Left renal cortex interstitium (tissue), 4 donors: ENCODE results near the gene WAPL. TPM values are rescaled to one million over a fixed set of nuclear protein-coding genes. Genes with fewer than 3 reads are reported as not detected.

Experiments
- DNase-seq, 4 donors: peaks; one replicate each; pipeline ENCODE4 v3.0.0-alpha.2; 2013; ENCODE audit warnings: low read depth in 4 of 4, low spot score in 2 of 4, missing footprints in 1 of 4
- polyA plus RNA-seq, 4 donors: library from polyadenylated mRNA; unstranded; fragments of 120-200 nt; gene quantifications; one replicate each; pipeline ENCODE4 v1.2.1, GENCODE V29; 2013; ENCODE audit not compliant: insufficient read length in 4 of 4

WAPL gene
- polyA plus RNA-seq, 4 donors: 43.3 to 51.8 (median 46.9) TPM

- no peak for DNase-seq
Measured at GRCh38 chr10:86415116-86415515, 106.5 kb downstream of the WAPL start.

DNA sequence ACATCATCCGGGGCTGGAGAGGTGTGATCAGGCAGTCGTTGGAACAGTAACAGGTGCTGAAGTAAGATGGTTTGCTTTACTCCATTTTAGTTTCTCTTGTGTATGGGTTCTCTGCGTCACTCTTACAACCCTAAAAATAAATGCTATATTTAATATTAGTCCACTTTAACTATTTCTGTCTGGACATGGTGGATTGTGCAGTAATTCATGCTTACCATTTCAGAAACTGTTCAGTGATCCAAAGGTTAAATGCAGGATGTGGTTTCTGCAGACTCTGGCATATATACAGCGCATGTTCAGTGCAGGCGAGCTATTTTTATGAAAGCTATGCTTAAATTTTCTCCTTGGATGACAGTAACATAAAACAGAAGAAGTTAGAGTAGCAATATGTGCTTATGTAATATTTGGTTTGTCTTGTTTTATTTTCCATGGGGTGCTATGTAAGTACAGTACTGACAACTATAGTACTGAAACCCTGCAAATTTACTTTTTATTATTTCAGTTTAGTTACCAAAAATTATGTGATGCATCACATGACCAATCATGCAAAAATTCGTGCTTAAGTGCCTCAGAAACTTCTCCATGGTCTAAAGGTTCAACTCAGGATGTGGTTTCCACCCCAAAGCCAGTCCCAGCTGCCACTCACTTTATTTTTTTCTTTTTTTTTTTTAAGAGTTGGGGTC, 108.4 kb downstream of the WAPL start:
- no peak for DNase-seq

DNA sequence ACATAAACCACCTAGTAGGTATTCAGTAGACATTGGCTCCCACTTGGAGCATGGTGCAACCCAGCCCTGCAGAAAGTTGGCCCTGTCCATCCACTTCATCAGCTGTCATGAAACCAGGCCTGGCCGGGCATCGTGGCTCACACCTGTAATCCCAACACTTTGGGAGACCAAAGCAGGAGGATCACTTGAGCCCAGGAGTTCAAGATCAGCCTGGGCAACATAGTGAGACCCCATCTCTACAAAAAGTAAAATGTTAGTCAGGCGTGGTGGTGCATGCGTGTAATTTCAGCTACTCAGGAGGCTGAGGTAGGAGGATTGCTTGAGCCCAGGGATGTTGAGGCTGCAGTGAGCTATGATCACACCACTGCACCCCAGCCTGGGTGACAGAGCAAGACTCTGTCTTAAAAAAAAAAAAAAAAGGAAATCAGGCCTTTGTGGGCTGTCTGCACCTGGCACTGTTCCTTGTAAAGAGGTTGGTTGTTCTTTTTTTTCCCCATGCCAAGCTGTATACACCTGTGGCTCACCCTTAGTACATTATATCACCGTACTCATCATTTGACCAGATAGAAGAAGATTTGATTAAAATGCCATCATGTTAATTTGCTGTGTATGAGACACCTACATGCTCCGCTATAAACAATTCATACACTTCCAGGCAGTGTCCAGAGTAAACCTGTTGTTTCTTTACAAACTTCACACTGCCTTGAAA, 109.6 kb downstream of the WAPL start:
- DNase-seq: no peak

GRCh38 chr10:86411281-86411841, 110.2 kb downstream of the WAPL start:
- no peak for DNase-seq

DNA sequence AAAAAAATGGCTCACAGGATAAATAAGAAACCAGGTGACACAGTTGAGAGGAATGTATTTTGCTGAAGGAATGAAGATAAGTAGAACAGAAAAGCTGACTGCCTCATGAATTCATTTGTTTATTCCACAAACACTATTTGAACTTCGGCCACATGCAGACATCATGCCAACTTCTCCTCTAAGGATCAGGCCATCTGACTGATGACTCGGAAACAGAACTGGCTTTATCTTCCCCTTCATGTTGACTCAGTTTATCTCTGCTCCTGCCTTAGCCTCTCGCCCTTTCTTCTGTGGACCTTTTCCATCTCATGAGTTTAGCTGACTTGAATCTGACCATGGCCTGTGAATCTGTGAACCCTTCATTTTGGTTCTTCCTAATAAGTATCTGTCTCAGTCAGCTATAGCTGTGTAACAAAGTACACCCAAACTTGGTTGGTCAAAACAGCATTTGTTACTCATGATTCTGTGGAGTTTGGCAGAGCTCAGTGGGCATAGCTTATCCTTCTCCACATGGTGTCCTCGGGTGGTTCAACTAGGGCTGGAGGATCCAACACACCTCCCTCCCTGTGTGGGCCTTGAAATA, 111.0 kb downstream of the WAPL start:
- no peak for DNase-seq

- no peak for DNase-seq
Measured at GRCh38 chr10:86409183-86409582, 112.4 kb downstream of the WAPL start.

DNA sequence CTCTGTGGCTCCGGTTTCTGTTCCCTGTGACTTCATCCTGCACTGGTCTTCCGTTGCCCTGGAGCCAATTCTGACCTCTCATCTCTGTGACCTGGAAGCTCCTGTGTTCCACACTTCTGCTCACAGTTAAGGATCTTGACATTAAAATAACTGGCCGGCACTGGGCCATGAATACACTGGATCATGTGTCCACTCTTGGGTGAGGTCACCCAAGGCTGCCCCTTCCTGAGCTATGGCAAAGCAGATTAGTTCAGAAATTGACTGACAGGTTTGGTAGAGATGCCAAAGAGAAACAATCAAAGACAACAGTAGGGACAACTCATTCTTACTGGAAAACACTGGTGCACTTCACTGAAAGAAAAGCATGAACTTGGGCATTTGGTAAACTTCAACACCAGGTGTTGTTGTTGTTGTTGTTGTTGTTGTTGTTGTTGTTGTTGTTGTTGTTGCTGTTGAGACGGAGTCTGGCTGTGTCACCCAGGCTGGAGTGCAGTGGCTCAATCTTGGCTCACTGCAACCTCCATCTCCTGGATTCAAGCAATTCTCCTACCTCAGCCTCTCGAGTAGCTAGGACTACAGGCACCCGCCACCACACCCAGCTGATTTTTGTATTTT, 118.3 kb downstream of the WAPL start:
- no peak for DNase-seq

DNA sequence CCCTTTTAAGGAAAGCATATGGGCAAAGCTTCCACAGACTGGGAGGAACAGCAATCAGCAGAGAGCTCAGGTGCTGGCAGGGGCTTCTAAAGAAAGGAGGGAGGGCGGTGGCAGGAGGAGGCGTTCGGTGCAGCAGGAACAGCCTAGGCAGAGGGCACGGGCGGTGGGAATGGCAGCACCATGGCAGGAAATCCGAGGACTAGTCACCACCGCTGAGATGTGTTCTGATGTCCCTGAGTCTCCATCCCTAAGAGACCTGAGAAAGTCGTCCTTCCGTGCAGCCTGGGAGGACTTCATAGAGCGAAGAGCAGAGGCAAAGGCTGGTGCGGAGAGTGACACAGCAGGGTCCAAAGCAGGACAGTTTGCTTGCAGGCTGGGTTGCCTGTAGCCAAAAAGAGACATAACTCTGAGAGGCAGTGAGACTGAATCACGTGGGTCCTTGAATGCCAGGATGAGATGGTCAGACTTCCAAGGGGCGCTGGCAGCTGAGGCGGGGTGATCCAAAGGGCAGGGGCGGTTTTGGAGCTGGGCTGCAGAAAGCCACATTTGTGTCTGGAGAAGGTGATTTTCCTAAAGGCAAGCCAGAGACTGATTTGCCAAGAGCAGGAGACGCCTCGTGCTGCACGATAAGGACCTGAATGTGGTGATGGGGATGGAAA, 119.2 kb downstream of the WAPL start:
- DNase-seq: no peak

GRCh38 chr10:86401588-86402282, 119.9 kb downstream of the WAPL start:
- no peak for DNase-seq

DNA sequence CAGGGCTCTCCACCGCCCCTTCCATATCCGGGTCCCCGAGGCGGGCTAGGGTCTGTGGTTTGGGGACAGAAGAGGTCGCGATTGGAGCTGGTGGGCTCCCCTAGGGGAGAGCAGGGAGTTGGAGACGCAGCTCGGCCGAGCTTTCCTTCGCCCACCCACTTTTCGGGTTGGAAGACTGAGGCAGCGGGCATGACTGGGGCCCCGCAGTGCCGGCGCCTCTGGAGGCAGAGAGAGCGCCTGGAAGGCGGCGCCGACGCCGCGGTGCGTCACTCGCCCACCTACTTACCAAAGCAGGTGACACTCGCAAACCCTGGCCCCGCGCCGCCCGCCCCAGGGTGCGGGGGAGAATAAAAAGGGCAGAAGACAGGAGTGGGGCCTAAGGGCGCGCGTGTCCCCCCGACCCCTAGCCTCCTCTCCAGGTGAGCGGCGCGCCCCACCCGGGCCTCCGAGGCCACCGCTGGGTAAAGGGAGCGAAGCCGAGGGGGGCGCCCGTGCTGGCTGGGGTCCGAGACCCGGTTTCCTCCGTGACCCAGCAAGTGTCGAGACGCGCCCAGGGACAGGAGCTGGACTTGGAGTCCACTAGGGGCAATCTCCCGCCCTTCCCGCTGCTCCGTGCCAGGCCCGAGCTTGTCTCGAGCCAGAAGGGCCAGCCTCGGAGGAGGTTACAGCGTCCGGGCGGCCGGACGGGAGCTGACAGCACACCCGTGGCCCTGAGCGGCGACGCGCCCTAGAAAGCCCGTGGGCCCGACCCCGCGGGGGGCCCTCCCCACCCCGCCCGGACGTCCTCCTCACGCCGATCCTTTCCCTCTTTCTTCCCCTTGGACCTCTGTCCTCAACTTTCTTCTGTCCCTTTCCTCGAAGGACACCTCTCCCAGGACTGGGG, 120.6 kb downstream of the WAPL start:
- no peak for DNase-seq

DNA sequence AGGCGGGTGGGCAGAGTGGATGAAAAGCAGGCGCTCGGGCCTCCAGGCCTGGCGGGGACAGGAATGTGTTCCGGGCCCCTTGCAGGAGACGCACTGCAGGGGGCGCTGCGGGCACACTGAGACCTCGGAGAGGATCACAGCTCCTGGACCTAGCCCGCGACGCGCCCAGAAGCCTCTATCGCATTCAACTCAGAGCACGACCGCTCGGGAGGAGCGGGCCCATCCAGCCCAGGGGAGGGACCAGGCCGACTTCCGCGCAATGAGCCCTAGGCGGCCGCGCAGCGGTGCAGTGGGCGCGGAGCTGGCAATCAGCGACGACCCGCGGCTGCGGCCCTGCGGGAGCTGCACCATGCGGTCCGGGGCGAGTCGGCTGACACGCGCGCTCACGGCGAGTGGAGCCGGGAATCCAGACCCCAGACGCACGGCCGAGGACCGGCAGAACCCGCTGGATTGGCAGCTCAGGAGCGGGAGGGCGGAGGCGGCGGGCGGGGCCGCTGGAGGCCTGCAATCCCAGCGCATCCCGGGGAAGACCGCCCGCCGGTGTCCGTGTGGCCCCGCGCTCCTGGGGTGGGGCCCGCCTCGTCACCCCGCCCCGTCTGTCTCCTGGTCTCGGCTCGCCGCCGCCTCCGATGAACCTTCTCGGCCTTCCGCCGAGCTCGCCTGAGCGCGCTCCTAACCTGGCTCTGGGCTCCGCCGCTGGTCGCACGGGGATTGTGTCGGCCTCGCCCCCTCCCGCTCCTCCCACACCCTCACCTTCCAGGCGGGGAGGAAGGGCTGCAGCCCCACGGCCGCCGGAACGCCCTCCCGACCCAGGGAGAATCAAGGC, 121.5 kb downstream of the WAPL start:
- peak in 3 of 4 donors; percentile 77 to 89 (median 82) for DNase-seq

- DNase-seq: no peak
Measured at GRCh38 chr10:86399514-86399878, 122.1 kb downstream of the WAPL start.

GRCh38 chr10:86397120-86397519, 124.5 kb downstream of the WAPL start:
- DNase-seq: no peak

GRCh38 chr10:86393862-86394455, 127.6 kb downstream of the WAPL start:
- no peak for DNase-seq

GRCh38 chr10:86393362-86393761, 128.2 kb downstream of the WAPL start:
- no peak for DNase-seq

DNA sequence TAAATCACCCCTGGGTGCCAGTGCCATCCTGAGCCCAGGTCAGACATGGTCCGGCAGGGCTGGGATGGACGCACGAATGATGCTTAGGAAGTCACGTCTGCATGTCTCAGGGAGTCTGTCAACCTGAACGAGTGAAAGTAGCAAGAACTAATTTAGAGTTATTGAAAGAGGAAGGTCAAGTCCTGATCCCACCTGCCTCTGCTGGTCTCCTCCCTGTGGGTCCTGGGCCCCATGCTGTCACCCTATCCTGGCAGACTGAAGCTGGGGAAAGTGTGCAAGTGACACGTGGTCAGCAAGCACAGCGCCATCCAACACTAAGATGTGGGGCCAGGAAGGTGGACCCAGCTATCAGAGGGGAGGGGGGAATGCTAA, 128.9 kb downstream of the WAPL start:
- DNase-seq: no peak

DNA sequence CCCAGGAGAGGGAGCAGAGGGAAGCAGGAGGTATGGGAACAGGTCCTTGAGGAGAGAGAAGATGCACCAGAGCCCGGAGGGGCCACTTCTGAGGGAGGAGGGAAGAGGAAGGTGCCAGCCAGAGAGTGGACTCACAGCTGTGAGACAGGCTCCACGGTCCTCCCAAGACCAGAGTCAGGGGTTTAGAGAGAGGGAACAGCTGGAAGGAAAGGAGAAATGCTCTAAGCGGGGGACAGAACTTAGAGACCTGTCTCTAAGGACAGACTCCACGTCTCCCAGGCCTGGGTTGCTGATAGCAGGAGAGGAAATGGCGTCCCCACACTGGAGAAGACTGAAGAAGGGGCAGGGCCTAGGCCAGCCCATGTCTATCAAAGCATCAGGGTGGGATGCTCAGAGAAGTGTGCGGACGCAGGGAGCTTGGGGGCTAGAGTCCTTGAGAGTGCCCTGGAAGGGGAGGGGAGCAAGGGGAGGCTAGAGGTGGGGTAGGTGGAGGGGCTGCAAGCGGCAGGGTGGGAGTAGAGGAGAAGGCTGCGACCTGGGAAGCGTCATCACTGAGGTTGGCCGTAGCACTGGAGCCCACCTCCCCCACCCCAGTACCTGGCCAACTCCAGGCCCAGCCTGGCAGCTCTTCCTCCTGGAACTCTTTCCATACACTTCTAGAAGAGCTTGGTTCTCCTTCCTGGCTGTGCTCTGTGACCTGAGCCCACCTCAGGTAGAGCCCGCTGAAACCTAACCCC, 129.4 kb downstream of the WAPL start:
- DNase-seq: no peak
